Measurements from ENCODE around the gene PPHLN1.

PPHLN1 gene

GRCh38 chr12:42432517-42433140 is 106.7 kb downstream of the PPHLN1 start:
- H4K5ac ChIP-seq (ENCODE audit: low read length), result no peak overlapping the region
- no peak overlapping the region for H3K4me2 ChIP-seq (ENCODE audit: low read length)
- no peak overlapping the region for H2BK5ac ChIP-seq (ENCODE audit: low read length)
- H3K9ac ChIP-seq (ENCODE audit: low read length), result no peak overlapping the region
- no peak overlapping the region for H3K23ac ChIP-seq (ENCODE audit: low read length)
- H4K8ac ChIP-seq (ENCODE audit: low read depth, low read length), result no peak overlapping the region
- no peak overlapping the region for H3K4me3 ChIP-seq (ENCODE audit: low read length)
- no peaks in the 10 kb centered on the region for H3K79me2 ChIP-seq (ENCODE audit: control insufficient read depth, insufficient read depth, low read length)
- H3K56ac ChIP-seq (ENCODE audit: low read length), result no peak overlapping the region
- no peak overlapping the region for H2BK120ac ChIP-seq (ENCODE audit: low read depth, low read length)
- no CpG with 5 or more reads among the region's 5 CpGs for WGBS (ENCODE audit: extremely low coverage, insufficient coverage, low lambda C conversion rate)
- no peak for DNase-seq
- no peaks in the 10 kb centered on the region for H3K4me1 ChIP-seq (ENCODE audit: control insufficient read depth, low read depth, low read length)
- H3K4ac ChIP-seq (ENCODE audit: low read depth, low read length), result no peak overlapping the region
- H3K27ac ChIP-seq (ENCODE audit: low read depth, low read length), result no peak overlapping the region
- no peaks in the 10 kb centered on the region for H3K79me1 ChIP-seq (ENCODE audit: low read length)
- no peak overlapping the region for H3K18ac ChIP-seq (ENCODE audit: low read length)
- H3K36me3 ChIP-seq (ENCODE audit: control insufficient read depth, insufficient read depth, low read length), result no peaks in the 10 kb centered on the region
- no peak overlapping the region for H2BK15ac ChIP-seq (replicated peaks; ENCODE audit: low read depth)
- H2AK5ac ChIP-seq (ENCODE audit: low read length), result no peak overlapping the region
- H3K27me3 ChIP-seq (ENCODE audit: insufficient read depth, low read length, poor library complexity), result no peaks in the 10 kb centered on the region

DNA sequence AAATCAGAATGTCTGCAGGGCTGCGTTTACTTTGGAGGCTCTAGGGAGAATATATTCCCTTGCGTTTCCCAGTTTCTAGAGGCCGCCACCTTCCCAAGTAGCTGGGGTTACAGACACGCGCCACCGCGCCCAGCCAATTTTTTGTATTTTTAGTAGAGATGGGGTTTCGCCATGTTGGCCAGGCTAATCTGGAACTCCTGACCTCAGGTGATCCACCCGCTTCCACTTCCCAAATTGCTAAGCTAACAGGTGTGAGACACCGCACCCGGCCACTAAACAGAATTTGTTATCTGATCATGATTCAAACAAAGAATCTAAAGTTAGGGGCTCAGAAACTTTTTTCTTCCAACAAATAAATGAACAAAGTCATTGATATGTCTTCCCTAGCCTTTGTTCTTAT is 114.6 kb downstream of the PPHLN1 start:
- H3K23ac ChIP-seq (ENCODE audit: low read length), result peak overlapping the region; percentile 19
- H4K8ac ChIP-seq (ENCODE audit: low read depth, low read length), result no peak overlapping the region
- no peak overlapping the region for H2BK5ac ChIP-seq (ENCODE audit: low read length)
- no peaks in the 10 kb centered on the region for H3K27me3 ChIP-seq (ENCODE audit: insufficient read depth, low read length, poor library complexity)
- peak; percentile 27 for DNase-seq
- no CpG with 5 or more reads among the region's 11 CpGs for WGBS (ENCODE audit: extremely low coverage, insufficient coverage, low lambda C conversion rate)
- H4K5ac ChIP-seq (ENCODE audit: low read length), result no peak overlapping the region
- no peaks in the 10 kb centered on the region for H3K36me3 ChIP-seq (ENCODE audit: control insufficient read depth, insufficient read depth, low read length)
- no peak overlapping the region for H2AK5ac ChIP-seq (ENCODE audit: low read length)
- H2BK120ac ChIP-seq (ENCODE audit: low read depth, low read length), result no peak overlapping the region
- peaks cover 6% of the 10 kb centered on the region for H3K4me1 ChIP-seq (ENCODE audit: control insufficient read depth, low read depth, low read length)
- no peak overlapping the region for H3K4me3 ChIP-seq (ENCODE audit: low read length)
- no peaks in the 10 kb centered on the region for H3K79me2 ChIP-seq (ENCODE audit: control insufficient read depth, insufficient read depth, low read length)
- H3K56ac ChIP-seq (ENCODE audit: low read length), result no peak overlapping the region
- H3K79me1 ChIP-seq (ENCODE audit: low read length), result no peaks in the 10 kb centered on the region
- H3K9ac ChIP-seq (ENCODE audit: low read length), result no peak overlapping the region
- H3K4me2 ChIP-seq (ENCODE audit: low read length), result no peak overlapping the region
- no peak overlapping the region for H2BK15ac ChIP-seq (replicated peaks; ENCODE audit: low read depth)
- no peak overlapping the region for H3K4ac ChIP-seq (ENCODE audit: low read depth, low read length)
- H3K18ac ChIP-seq (ENCODE audit: low read length), result peak overlapping the region; percentile 51
- no peak overlapping the region for H3K27ac ChIP-seq (ENCODE audit: low read depth, low read length)

- peak; percentile 55 for DNase-seq
- Histone ChIP-seq H3K36me3 (ENCODE audit: control insufficient read depth, insufficient read depth, low read length) (no peaks in the 10 kb centered on the region), H2BK15ac (replicated peaks; ENCODE audit: low read depth) (no peak overlapping the region), H4K5ac (ENCODE audit: low read length) (no peak overlapping the region), H3K79me1 (ENCODE audit: low read length) (no peaks in the 10 kb centered on the region), H3K27ac (ENCODE audit: low read depth, low read length) (peak overlapping the region; percentile 27), H3K4ac (ENCODE audit: low read depth, low read length) (peak overlapping the region; percentile 63), H3K4me3 (ENCODE audit: low read length) (no peak overlapping the region), H3K4me2 (ENCODE audit: low read length) (no peak overlapping the region), H3K56ac (ENCODE audit: low read length) (peak overlapping the region; percentile 44), H3K27me3 (ENCODE audit: insufficient read depth, low read length, poor library complexity) (no peaks in the 10 kb centered on the region), H3K4me1 (ENCODE audit: control insufficient read depth, low read depth, low read length) (peaks cover 11% of the 10 kb centered on the region), H3K79me2 (ENCODE audit: control insufficient read depth, insufficient read depth, low read length) (no peaks in the 10 kb centered on the region), H2AK5ac (ENCODE audit: low read length) (no peak overlapping the region), H4K8ac (ENCODE audit: low read depth, low read length) (no peak overlapping the region), H3K23ac (ENCODE audit: low read length) (no peak overlapping the region), H3K18ac (ENCODE audit: low read length) (peak overlapping the region; percentile 62), H2BK5ac (ENCODE audit: low read length) (peak overlapping the region; percentile 43), H3K9ac (ENCODE audit: low read length) (no peak overlapping the region), H2BK120ac (ENCODE audit: low read depth, low read length) (peak overlapping the region; percentile 13)
- no CpG with 5 or more reads among the region's 19 CpGs for WGBS (ENCODE audit: extremely low coverage, insufficient coverage, low lambda C conversion rate)
Measured at GRCh38 chr12:42442311-42442759, 116.4 kb downstream of the PPHLN1 start.

- DNase-seq, result no peak
- no peak overlapping the region for H4K5ac ChIP-seq (ENCODE audit: low read length)
- H3K56ac ChIP-seq (ENCODE audit: low read length), result peak overlapping the region; percentile 44
- H3K4ac ChIP-seq (ENCODE audit: low read depth, low read length), result no peak overlapping the region
- H3K27me3 ChIP-seq (ENCODE audit: insufficient read depth, low read length, poor library complexity), result no peaks in the 10 kb centered on the region
- no peaks in the 10 kb centered on the region for H3K79me2 ChIP-seq (ENCODE audit: control insufficient read depth, insufficient read depth, low read length)
- H3K27ac ChIP-seq (ENCODE audit: low read depth, low read length), result peak overlapping the region; percentile 27
- no peak overlapping the region for H4K8ac ChIP-seq (ENCODE audit: low read depth, low read length)
- H3K79me1 ChIP-seq (ENCODE audit: low read length), result no peaks in the 10 kb centered on the region
- H2BK120ac ChIP-seq (ENCODE audit: low read depth, low read length), result peak overlapping the region; percentile 13
- no peak overlapping the region for H3K23ac ChIP-seq (ENCODE audit: low read length)
- H3K9ac ChIP-seq (ENCODE audit: low read length), result no peak overlapping the region
- peaks cover 11% of the 10 kb centered on the region for H3K4me1 ChIP-seq (ENCODE audit: control insufficient read depth, low read depth, low read length)
- H2BK15ac ChIP-seq (replicated peaks; ENCODE audit: low read depth), result no peak overlapping the region
- H3K36me3 ChIP-seq (ENCODE audit: control insufficient read depth, insufficient read depth, low read length), result no peaks in the 10 kb centered on the region
- no peak overlapping the region for H3K4me3 ChIP-seq (ENCODE audit: low read length)
- H2BK5ac ChIP-seq (ENCODE audit: low read length), result peak overlapping the region; percentile 43
- H2AK5ac ChIP-seq (ENCODE audit: low read length), result no peak overlapping the region
- no peak overlapping the region for H3K4me2 ChIP-seq (ENCODE audit: low read length)
- no CpG with 5 or more reads among the region's 8 CpGs for WGBS (ENCODE audit: extremely low coverage, insufficient coverage, low lambda C conversion rate)
- H3K18ac ChIP-seq (ENCODE audit: low read length), result peak overlapping the region; percentile 62
Measured at GRCh38 chr12:42442888-42443287, 116.9 kb downstream of the PPHLN1 start.

DNA sequence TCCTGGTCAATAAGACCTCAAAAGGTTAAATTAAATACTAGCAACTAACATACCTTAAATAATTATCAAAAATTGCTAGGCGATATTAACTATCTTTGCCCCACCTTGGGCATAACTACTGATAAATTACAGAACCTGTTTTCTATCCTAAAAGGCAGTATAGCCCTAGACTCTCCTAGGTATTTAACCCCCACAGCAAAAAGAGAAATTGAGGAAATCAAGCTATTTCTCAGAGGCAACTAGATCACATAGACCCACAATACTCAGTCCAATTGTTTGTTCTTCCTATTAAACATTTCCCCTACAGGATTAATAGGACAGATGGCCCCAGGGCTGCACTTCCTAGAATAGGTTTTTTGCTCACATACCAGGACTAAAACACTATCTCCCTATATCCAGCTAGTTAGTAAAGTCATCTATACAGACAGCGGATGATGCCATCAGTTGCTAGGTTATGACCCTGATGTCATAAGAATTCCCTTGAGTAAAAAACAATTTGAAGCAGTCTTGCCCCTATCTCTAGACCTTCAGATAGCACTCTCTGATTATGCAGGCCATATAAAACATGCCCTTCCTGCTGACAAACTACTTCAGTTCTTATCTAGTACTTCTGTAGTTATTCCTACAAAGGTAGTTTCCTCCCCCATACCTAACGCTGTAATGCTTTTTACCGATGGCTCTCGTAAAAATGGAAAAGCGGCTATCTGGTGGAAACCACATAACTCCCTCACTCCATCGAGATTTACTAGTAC is 118.4 kb downstream of the PPHLN1 start:
- no peak overlapping the region for H2BK120ac ChIP-seq (ENCODE audit: low read depth, low read length)
- no peak overlapping the region for H2AK5ac ChIP-seq (ENCODE audit: low read length)
- peaks cover 11% of the 10 kb centered on the region for H3K4me1 ChIP-seq (ENCODE audit: control insufficient read depth, low read depth, low read length)
- H3K4ac ChIP-seq (ENCODE audit: low read depth, low read length), result no peak overlapping the region
- no peak overlapping the region for H4K8ac ChIP-seq (ENCODE audit: low read depth, low read length)
- no peak overlapping the region for H3K23ac ChIP-seq (ENCODE audit: low read length)
- H3K27ac ChIP-seq (ENCODE audit: low read depth, low read length), result no peak overlapping the region
- H3K56ac ChIP-seq (ENCODE audit: low read length), result no peak overlapping the region
- H3K79me2 ChIP-seq (ENCODE audit: control insufficient read depth, insufficient read depth, low read length), result no peaks in the 10 kb centered on the region
- H3K9ac ChIP-seq (ENCODE audit: low read length), result no peak overlapping the region
- no CpG with 5 or more reads among the region's 7 CpGs for WGBS (ENCODE audit: extremely low coverage, insufficient coverage, low lambda C conversion rate)
- no peak for DNase-seq
- no peak overlapping the region for H3K4me2 ChIP-seq (ENCODE audit: low read length)
- no peak overlapping the region for H3K4me3 ChIP-seq (ENCODE audit: low read length)
- H3K18ac ChIP-seq (ENCODE audit: low read length), result no peak overlapping the region
- no peak overlapping the region for H2BK15ac ChIP-seq (replicated peaks; ENCODE audit: low read depth)
- no peaks in the 10 kb centered on the region for H3K36me3 ChIP-seq (ENCODE audit: control insufficient read depth, insufficient read depth, low read length)
- no peak overlapping the region for H4K5ac ChIP-seq (ENCODE audit: low read length)
- no peaks in the 10 kb centered on the region for H3K79me1 ChIP-seq (ENCODE audit: low read length)
- no peak overlapping the region for H2BK5ac ChIP-seq (ENCODE audit: low read length)
- H3K27me3 ChIP-seq (ENCODE audit: insufficient read depth, low read length, poor library complexity), result no peaks in the 10 kb centered on the region

Measured in mesendoderm (in vitro differentiated cells).